HEK293 (cell line): ENCODE measurements around the gene ATP2A2.

Experiments
- CTCF ChIA-PET: fragments of 350-600 bp; formaldehyde crosslinking; extraction: SDS; loops from one replicate; lab custom pipeline; 2021; ENCODE audit warnings: antibody characterized with exemption; lab: Yijun Ruan, JAX
- POLR2A ChIA-PET: fragments of 300-600 bp; formaldehyde crosslinking; extraction: SDS; loops from one replicate; lab custom pipeline; 2020; ENCODE audit warnings: antibody characterized with exemption, inconsistent platforms; lab: Yijun Ruan, JAX
- H3K27ac ChIP-seq: fragments of 200-500 bp; sonication (Bioruptor generic); 2 replicates; pipeline ENCODE4 v1.5.1; 2014; ENCODE audit warnings: low read depth, low read length, control low read depth, inconsistent platforms; ENCODE audit errors: extremely low read depth
- H3K36me3 ChIP-seq, 2 experiments: fragments of 200-500 bp in 1 of 2; sonication (Bioruptor generic) in 1 of 2; 1 replicate in 1 of 2; 2 replicates in 1 of 2; pipeline ENCODE4 v1.5.1; 2014 to 2017; ENCODE audit warnings: inconsistent platforms in 2 of 2, low read length in 2 of 2; ENCODE audit not compliant: control insufficient read depth in 2 of 2, insufficient read depth in 1 of 2
- H3K4me1 ChIP-seq: fragments of 200-500 bp; sonication (Bioruptor generic); 2 replicates; pipeline ENCODE4 v1.5.1; 2014; ENCODE audit warnings: mild to moderate bottlenecking, low read length, inconsistent platforms; ENCODE audit not compliant: control insufficient read depth, insufficient read depth
- H3K4me3 ChIP-seq: 2 replicates; pipeline ENCODE4 v1.5.1; 2011; ENCODE audit warnings: low read depth, mild to moderate bottlenecking, control low read depth, low read length, moderate library complexity
- H3K9me3 ChIP-seq: fragments of 200-500 bp; sonication (Bioruptor generic); 2 replicates; pipeline ENCODE4 v1.5.1; 2014; ENCODE audit warnings: low read depth, low read length, inconsistent platforms; ENCODE audit not compliant: control insufficient read depth, insufficient read depth
- EGR2 ChIP-seq: fragments of 450-650 bp; formaldehyde crosslinking; IDR thresholded peaks from 2 replicates; pipeline ENCODE4 v1.5.1; 2016; ENCODE audit warnings: low read depth, missing biosample characterization, missing genetic modification characterization
- GLI2 ChIP-seq: fragments of 450-650 bp; formaldehyde crosslinking; IDR thresholded peaks from 2 replicates; pipeline ENCODE4; 2017; ENCODE audit warnings: missing biosample characterization, missing genetic modification characterization, low read depth, borderline replicate concordance
- KLF8 ChIP-seq: fragments of 450-650 bp; formaldehyde crosslinking; IDR thresholded peaks from 2 replicates; pipeline ENCODE4 v1.5.1; 2016; ENCODE audit warnings: missing biosample characterization, missing genetic modification characterization
- REPIN1 ChIP-seq: fragments of 450-650 bp; formaldehyde crosslinking; IDR thresholded peaks from 2 replicates; pipeline ENCODE4 v1.5.1; 2017; ENCODE audit warnings: missing biosample characterization, missing genetic modification characterization, low read depth
- ZFP41 ChIP-seq: fragments of 450-650 bp; formaldehyde crosslinking; IDR thresholded peaks from 2 replicates; pipeline ENCODE4 v1.5.1; 2016; ENCODE audit warnings: missing biosample characterization, missing genetic modification characterization, borderline replicate concordance
- ZFP69B ChIP-seq: fragments of 450-650 bp; formaldehyde crosslinking; IDR thresholded peaks from 2 replicates; pipeline ENCODE4 v1.5.1; 2016; ENCODE audit warnings: missing biosample characterization, missing genetic modification characterization
- ZNF121 ChIP-seq: fragments of 450-650 bp; formaldehyde crosslinking; IDR thresholded peaks from 2 replicates; pipeline ENCODE4 v1.5.1; 2016; ENCODE audit warnings: missing biosample characterization, missing genetic modification characterization
- ZNF37A ChIP-seq: fragments of 450-650 bp; IDR thresholded peaks from 2 replicates; pipeline ENCODE4 v1.5.1; 2018; ENCODE audit warnings: missing biosample characterization, missing genetic modification characterization
- ZNF514 ChIP-seq: fragments of 450-650 bp; formaldehyde crosslinking; IDR thresholded peaks from 2 replicates; pipeline ENCODE4 v1.5.1; 2016; ENCODE audit warnings: missing biosample characterization, missing genetic modification characterization
- ZNF621 ChIP-seq: fragments of 450-650 bp; formaldehyde crosslinking; IDR thresholded peaks from 2 replicates; pipeline ENCODE4 v1.5.1; 2017; ENCODE audit warnings: missing biosample characterization, missing genetic modification characterization
- ZNF623 ChIP-seq: fragments of 450-650 bp; formaldehyde crosslinking; IDR thresholded peaks from 2 replicates; pipeline ENCODE4 v1.5.1; 2016; ENCODE audit warnings: missing biosample characterization, missing genetic modification characterization
- ZNF626 ChIP-seq: fragments of 450-650 bp; sonication (Bioruptor Pico); formaldehyde crosslinking; IDR thresholded peaks from 2 replicates; pipeline ENCODE4 v1.5.1; 2018; ENCODE audit warnings: missing biosample characterization, missing genetic modification characterization, inconsistent platforms
- ZNF654 ChIP-seq: fragments of 450-650 bp; formaldehyde crosslinking; IDR thresholded peaks from 2 replicates; pipeline ENCODE4 v1.5.1; 2016; ENCODE audit warnings: low read depth, missing biosample characterization, missing genetic modification characterization
- ZNF677 ChIP-seq: fragments of 450-650 bp; IDR thresholded peaks from 2 replicates; pipeline ENCODE4 v1.5.0; 2018; ENCODE audit warnings: missing biosample characterization, mild to moderate bottlenecking, missing genetic modification characterization, moderate library complexity
- ZNF777 ChIP-seq: fragments of 450-650 bp; formaldehyde crosslinking; IDR thresholded peaks from 2 replicates; pipeline ENCODE4 v1.5.1; 2017; ENCODE audit warnings: missing biosample characterization, missing genetic modification characterization, borderline replicate concordance
- TF ChIP-seq, protein P1 (sequence below): fragments of 450-650 bp; formaldehyde crosslinking; IDR thresholded peaks from 2 replicates; pipeline ENCODE4 v1.5.1; 2016; ENCODE audit warnings: missing biosample characterization, missing genetic modification characterization
- TF ChIP-seq, protein P2 (sequence below): fragments of 450-650 bp; formaldehyde crosslinking; IDR thresholded peaks from 2 replicates; pipeline ENCODE4 v1.5.1; 2016; ENCODE audit warnings: missing biosample characterization, missing genetic modification characterization
- TF ChIP-seq, protein P3 (sequence below): fragments of 450-650 bp; formaldehyde crosslinking; IDR thresholded peaks from 2 replicates; pipeline ENCODE4 v1.5.1; 2016; ENCODE audit warnings: missing biosample characterization, missing genetic modification characterization, low read depth
- TF ChIP-seq, protein P4 (sequence below): fragments of 450-650 bp; formaldehyde crosslinking; IDR thresholded peaks from 2 replicates; pipeline ENCODE4 v1.5.1; 2016; ENCODE audit warnings: missing biosample characterization, missing genetic modification characterization

ATP2A2 gene

GRCh38 chr12:110333201-110333600 lies 52.2 kb downstream of the ATP2A2 start:
- POLR2A ChIA-PET: no interaction called here
- no peak overlapping the region for H3K27ac ChIP-seq
- no peak overlapping the region for H3K4me3 ChIP-seq
- CTCF ChIA-PET: no interaction called here
- TF ChIP-seq ZNF677 (no peak), ZNF37A (tag by site-specific recombination) (no peak), ZNF514 (tag by site-specific recombination) (no peak), ZFP69B (0 out of 2 replicates have a peak, but pooled peaks have one; percentile 33)
- TF ChIP-seq, protein P1, sequence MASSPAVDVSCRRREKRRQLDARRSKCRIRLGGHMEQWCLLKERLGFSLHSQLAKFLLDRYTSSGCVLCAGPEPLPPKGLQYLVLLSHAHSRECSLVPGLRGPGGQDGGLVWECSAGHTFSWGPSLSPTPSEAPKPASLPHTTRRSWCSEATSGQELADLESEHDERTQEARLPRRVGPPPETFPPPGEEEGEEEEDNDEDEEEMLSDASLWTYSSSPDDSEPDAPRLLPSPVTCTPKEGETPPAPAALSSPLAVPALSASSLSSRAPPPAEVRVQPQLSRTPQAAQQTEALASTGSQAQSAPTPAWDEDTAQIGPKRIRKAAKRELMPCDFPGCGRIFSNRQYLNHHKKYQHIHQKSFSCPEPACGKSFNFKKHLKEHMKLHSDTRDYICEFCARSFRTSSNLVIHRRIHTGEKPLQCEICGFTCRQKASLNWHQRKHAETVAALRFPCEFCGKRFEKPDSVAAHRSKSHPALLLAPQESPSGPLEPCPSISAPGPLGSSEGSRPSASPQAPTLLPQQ (tag by site-specific recombination): peak; percentile 64
- TF ChIP-seq, protein P2, sequence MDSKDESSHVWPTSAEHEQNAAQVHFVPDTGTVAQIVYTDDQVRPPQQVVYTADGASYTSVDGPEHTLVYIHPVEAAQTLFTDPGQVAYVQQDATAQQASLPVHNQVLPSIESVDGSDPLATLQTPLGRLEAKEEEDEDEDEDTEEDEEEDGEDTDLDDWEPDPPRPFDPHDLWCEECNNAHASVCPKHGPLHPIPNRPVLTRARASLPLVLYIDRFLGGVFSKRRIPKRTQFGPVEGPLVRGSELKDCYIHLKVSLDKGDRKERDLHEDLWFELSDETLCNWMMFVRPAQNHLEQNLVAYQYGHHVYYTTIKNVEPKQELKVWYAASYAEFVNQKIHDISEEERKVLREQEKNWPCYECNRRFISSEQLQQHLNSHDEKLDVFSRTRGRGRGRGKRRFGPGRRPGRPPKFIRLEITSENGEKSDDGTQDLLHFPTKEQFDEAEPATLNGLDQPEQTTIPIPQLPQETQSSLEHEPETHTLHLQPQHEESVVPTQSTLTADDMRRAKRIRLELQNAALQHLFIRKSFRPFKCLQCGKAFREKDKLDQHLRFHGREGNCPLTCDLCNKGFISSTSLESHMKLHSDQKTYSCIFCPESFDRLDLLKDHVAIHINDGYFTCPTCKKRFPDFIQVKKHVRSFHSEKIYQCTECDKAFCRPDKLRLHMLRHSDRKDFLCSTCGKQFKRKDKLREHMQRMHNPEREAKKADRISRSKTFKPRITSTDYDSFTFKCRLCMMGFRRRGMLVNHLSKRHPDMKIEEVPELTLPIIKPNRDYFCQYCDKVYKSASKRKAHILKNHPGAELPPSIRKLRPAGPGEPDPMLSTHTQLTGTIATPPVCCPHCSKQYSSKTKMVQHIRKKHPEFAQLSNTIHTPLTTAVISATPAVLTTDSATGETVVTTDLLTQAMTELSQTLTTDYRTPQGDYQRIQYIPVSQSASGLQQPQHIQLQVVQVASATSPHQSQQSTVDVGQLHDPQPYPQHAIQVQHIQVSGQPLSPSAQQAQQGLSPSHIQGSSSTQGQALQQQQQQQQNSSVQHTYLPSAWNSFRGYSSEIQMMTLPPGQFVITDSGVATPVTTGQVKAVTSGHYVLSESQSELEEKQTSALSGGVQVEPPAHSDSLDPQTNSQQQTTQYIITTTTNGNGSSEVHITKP (tag by site-specific recombination): peak; percentile 97
- TF ChIP-seq, all 188 proteins: peak for 3
- Histone ChIP-seq H3K9me3 (no peaks in the 10 kb centered on the region), H3K36me3 (peaks cover 67 to 92% of the 10 kb centered on the region in 2 experiments), H3K4me1 (no peaks in the 10 kb centered on the region; the same call in 1 of the 2 replicates)

- ChIA-PET CTCF (interaction anchor here (0.7 kb wide), 1 partner anchor 460 kb away, joined by 3 read pairs; no protein-coding TSS in a partner anchor), POLR2A (no interaction called here)
- H3K27ac ChIP-seq: no peak overlapping the region
- peaks cover 65 to 96% of the 10 kb centered on the region in 2 experiments for H3K36me3 ChIP-seq
- TF ChIP-seq, protein P3, sequence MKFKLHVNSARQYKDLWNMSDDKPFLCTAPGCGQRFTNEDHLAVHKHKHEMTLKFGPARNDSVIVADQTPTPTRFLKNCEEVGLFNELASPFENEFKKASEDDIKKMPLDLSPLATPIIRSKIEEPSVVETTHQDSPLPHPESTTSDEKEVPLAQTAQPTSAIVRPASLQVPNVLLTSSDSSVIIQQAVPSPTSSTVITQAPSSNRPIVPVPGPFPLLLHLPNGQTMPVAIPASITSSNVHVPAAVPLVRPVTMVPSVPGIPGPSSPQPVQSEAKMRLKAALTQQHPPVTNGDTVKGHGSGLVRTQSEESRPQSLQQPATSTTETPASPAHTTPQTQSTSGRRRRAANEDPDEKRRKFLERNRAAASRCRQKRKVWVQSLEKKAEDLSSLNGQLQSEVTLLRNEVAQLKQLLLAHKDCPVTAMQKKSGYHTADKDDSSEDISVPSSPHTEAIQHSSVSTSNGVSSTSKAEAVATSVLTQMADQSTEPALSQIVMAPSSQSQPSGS (tag by site-specific recombination): no peak
- no peak for TF ChIP-seq ZFP41 (tag by site-specific recombination)
- peak; percentile 83 for TF ChIP-seq ZNF121 (tag by site-specific recombination)
- no peak for TF ChIP-seq ZNF654
- no peak for TF ChIP-seq ZNF623 (tag by site-specific recombination)
- H3K4me1 ChIP-seq: no peaks in the 10 kb centered on the region; the same call in 1 of the 2 replicates
- no peak overlapping the region for H3K4me3 ChIP-seq
- no peaks in the 10 kb centered on the region for H3K9me3 ChIP-seq
These were observed 54.5 kb downstream of the ATP2A2 start for GRCh38 chr12:110335481-110336045.

- Histone ChIP-seq H3K27ac (no peak overlapping the region), H3K9me3 (no peaks in the 10 kb centered on the region), H3K36me3 (peaks cover 73 to 100% of the 10 kb centered on the region in 2 experiments), H3K4me3 (no peak overlapping the region), H3K4me1 (no peaks in the 10 kb centered on the region)
- ChIA-PET CTCF (no interaction called here), POLR2A (no interaction called here)
- TF ChIP-seq ZNF621: no peak
- no peak for TF ChIP-seq GLI2 (tag by site-specific recombination)
- TF ChIP-seq ZNF623 (tag by site-specific recombination): no peak
- TF ChIP-seq, protein P4, sequence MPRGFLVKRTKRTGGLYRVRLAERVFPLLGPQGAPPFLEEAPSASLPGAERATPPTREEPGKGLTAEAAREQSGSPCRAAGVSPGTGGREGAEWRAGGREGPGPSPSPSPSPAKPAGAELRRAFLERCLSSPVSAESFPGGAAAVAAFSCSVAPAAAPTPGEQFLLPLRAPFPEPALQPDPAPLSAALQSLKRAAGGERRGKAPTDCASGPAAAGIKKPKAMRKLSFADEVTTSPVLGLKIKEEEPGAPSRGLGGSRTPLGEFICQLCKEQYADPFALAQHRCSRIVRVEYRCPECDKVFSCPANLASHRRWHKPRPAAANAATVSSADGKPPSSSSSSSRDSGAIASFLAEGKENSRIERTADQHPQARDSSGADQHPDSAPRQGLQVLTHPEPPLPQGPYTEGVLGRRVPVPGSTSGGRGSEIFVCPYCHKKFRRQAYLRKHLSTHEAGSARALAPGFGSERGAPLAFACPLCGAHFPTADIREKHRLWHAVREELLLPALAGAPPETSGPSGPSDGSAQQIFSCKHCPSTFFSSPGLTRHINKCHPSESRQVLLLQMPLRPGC (tag by site-specific recombination): no peak
- no peak for TF ChIP-seq KLF8 (tag by site-specific recombination)
- TF ChIP-seq EGR2 (tag by site-specific recombination): no peak
- TF ChIP-seq ZNF777 (tag by site-specific recombination): no peak
- TF ChIP-seq REPIN1 (tag by site-specific recombination): no peak
- TF ChIP-seq ZFP41 (tag by site-specific recombination): no peak
- no peak for TF ChIP-seq ZNF626 (tag by site-specific recombination)
These were observed 57.1 kb downstream of the ATP2A2 start for GRCh38 chr12:110337912-110338710.
